NCI-H2196 treated with DMSO at 0.1 percent for 48 hours (cell line): ENCODE measurements around the gene TRAF3.
A peak's percentile ranks its signal among the peaks of the same experiment; 100 is the strongest.

Experiments
- DNase-seq: peaks from one replicate; lab custom pipeline; 2025; ENCODE audit not compliant: unreplicated experiment; lab: John Stamatoyannopoulos, UW

The TRAF3 gene

GRCh38 chr14:102775855-102776760 lies 1.1 kb upstream of the TRAF3 start:
- DNase-seq: no peak

DNA sequence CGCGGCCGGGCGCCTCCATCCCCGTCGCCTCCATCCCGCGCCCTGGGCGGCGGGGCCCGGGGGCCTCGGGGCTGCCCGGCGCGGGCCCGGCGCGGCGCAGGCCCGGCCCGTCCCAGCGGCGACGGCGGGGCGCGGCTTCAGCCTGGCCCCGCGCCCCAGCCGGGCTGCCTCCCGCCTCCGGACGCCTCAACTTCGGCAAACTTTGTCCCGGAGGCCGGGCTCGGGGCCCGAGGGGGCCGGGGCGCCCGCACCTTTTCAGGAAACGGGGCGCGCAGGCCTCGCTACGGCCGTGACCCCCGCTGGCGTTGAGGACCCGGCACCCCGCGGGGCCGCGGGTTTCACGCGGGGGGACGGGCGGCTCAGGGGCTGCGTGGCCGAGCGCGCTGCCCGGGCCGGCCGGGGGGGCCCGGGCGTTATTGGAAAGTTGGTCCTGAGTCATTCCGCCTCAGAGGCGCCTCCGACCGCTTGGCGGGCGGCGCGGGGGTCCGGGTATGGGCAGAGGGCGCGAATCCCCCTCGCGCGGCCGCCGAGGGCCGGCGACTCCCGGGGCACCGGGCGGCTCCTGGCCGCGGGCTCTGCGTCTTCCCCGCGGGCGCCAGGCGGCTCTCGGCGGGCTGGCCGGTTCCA lies 575 bp downstream of the TRAF3 start:
- DNase-seq: no peak

GRCh38 chr14:102778338-102779083 lies 1.3 kb downstream of the TRAF3 start:
- DNase-seq: no peak

- DNase-seq: no peak
Measured at GRCh38 chr14:102779084-102779462, 1.8 kb downstream of the TRAF3 start.

DNA sequence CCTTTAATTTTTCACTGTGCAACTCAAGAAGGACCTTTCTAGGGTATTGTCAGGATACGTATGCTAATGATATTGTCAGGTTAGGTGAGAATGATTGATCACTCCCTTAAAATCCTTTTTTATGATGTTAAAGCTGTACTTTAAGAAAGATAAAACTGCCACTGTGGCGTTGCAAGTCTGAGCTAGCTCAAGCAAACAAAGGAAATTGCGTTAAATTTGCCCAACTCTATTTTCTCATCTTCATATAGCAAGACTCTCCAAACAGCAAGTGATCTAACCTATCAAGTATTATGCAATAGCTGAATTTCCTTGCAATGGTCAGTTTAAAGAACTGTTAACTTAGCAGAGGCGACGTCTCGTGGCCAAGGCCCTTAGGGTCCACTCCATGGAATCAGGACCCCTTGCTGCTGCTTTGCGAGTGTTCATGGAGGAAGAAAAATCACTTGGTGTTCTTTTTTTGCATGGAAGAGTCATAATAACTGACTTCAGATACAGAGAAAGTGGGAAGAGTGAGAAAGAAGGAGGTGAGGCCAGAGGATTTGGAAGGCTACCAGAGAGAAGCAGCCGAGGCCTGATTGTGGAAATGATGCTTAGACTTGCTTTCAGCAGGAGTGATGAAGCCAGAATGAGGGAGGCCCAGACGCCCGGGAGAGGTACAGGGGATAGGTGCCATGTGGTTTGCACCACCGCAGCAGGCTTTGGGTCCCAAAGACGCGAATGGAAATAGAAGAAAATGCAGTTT lies 2.5 kb downstream of the TRAF3 start:
- DNase-seq: no peak

DNA sequence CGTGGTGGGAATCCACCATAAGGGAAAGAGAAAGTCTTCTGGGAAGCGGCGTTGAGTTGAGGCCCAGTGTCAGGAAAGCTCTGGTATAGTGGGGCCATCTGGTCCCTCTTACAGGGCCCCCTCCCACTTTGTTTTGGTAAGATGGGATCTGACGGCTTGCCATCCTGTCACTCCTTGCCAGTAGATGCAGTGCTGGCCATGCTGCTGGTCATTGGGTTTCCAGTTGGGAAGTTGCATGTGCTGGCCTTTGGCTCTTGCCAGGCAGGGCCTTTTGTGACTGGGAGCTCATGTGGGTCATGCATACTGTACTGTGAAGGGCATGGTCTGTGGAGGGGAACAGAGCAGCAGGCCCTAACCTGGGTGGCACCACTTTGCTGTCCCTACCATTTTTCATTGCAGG lies 3.8 kb downstream of the TRAF3 start:
- DNase-seq: no peak

GRCh38 chr14:102782974-102783373 lies 5.7 kb downstream of the TRAF3 start:
- DNase-seq: no peak

GRCh38 chr14:102784892-102785594 lies 7.8 kb downstream of the TRAF3 start:
- DNase-seq: no peak

DNA sequence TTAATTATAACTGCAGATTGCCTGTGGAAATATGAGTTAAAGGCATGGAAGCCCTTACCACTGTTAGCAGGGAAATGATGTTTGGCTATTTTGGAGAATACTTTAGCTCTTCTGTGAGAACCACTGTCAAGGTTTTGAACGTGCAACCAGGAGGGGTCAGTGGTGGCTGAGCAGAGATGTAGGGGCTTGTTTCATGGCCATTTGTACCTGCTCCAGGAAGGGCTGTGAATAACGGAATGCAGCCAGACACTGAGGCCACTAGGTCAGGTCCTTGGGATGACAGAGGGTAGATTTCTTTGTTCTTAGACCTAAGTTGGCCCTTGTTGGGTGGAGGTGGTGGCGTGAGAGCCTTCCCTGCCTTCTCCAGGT lies 8.3 kb downstream of the TRAF3 start:
- DNase-seq: no peak

DNA sequence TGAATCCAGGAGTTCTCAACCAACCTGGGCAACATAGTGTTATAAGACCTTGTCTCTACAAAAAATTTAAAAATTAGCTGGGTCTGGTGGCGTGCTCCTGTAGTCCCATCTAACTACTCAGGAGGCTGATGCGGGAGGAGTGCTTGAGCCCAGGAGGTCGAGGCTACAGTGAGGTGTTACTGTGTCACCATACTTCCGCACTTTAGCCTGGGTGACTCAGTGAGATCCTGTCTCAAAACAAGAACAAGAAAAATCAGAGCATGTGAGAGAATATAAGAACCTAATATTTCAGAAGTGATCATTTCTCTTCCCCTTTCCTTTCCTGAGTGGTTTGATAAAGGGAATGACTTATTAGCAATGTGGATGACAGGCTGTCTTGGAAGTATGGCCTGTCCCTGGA lies 9.5 kb downstream of the TRAF3 start:
- no peak for DNase-seq

- DNase-seq: no peak
Measured at GRCh38 chr14:102789349-102789748, 12.1 kb downstream of the TRAF3 start.

DNA sequence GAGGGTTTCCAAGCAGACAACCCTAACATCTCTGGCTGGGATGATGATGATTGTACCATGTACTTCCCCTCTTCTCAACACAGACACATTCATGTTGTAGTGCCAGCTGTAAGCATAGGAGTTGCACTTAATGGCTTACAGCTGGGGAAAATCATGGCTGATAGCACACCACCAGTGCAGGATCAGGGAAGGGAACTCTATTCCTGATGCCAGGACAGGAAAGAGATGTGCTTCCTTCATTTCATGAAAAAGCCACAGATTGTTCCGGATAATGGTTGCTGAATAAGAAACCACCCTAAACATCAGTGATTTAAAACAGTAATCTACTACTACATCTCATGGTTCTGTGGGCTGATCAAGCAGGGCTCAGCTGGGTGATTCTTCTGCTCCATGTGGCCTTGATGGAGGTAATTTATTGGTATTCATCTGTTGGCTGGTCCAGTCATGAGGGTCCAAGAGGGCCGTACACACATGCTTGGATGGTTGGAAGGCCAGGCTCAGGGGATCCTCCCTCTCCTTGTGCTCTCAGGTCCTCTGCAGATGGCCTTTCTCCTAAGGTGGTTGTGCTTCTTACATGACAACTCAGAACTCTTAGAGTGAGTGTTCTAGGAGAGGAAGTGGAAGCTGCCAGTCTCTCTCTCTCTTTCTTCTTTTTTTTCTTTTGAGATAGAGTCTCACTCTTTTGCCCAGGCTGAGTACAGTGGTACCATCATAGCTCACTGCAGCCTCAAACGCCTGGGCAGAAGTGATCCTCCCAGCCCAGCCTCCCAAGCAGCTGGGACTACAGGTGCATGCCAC lies 16.5 kb downstream of the TRAF3 start:
- DNase-seq: no peak

DNA sequence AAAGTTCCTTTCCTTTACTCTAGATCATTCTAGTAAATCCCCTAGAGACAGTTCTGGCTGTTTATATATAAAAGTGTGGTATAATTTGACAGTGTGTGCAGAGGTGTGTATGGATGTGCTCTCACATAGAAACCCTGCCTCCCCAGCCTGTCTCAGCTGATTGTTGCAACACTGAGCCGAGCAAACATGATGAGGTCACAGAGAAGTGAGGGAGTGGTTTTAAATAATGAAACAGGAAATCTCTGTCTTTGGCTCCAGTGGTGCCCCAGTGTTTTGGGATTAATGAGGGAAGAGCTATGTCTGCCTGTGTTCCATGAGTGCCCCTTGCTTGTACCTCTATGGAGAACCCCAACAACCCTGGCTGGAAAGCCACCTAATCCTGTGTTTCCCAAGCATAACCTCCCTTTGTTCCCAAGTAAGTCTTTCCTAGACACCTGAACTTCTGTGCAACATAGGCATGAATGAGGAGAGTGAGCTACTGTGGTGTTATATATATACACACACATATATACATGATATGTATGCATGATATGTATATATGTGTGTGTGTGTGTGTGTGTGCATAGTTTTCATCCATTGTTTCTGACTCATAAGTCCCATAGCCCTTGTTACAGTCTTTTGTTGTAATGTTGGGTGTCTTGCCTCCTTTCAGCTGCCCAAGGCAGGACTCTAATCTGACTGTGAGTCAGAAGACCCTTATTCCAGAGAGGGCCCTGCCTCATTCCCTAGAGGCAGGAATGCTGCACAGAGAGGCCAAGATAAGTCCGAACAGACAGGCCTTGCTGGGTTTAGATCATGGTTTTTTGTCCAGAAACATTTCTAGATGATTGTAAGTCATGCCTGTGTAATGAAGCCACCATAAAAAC lies 18.0 kb downstream of the TRAF3 start:
- peak; percentile 34 for DNase-seq

DNA sequence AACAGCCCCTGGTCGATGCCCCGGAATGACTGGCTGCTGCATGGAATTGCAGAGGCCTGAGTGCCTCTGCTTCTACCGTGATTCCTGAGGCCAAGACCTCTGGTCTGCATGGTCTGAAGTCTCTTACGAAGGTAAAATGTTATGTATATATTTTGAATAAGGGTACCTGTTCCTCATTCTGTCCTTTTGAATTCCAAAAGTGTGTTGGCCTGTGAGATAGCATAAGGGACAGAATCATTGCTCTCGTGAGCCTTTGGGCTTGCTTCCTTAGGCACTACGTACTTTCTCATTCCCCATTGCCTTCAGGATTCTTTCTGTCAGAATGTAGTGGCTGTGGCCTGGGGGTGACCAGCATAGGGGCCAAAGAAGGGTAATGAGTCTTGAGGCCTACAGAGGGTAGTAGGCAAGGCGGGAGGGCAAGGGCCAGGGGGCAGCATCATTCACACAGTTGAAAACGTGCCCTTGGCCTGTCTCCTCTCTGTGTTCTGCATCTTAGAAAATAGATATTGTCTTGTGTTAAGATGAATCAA lies 19.5 kb downstream of the TRAF3 start:
- no peak for DNase-seq

DNA sequence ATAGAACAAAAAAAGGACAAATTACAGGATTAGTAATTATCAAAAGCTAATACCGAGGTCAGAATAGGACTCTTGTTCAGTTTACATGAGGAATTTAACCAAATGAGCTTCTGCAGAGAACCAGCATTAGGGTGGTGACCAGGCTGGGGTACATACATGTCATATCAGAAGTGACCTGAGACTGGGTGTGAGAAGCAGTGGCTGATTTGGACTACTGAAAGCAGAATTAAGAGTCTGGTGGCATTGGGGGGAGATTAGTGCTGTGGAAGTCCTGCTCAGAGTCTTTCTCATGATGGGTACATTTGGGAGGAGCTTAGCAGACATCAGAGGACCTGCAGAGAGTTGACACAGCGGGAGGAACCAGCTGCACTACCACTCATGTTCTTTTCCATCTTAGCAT lies 21.7 kb downstream of the TRAF3 start:
- DNase-seq: no peak

DNA sequence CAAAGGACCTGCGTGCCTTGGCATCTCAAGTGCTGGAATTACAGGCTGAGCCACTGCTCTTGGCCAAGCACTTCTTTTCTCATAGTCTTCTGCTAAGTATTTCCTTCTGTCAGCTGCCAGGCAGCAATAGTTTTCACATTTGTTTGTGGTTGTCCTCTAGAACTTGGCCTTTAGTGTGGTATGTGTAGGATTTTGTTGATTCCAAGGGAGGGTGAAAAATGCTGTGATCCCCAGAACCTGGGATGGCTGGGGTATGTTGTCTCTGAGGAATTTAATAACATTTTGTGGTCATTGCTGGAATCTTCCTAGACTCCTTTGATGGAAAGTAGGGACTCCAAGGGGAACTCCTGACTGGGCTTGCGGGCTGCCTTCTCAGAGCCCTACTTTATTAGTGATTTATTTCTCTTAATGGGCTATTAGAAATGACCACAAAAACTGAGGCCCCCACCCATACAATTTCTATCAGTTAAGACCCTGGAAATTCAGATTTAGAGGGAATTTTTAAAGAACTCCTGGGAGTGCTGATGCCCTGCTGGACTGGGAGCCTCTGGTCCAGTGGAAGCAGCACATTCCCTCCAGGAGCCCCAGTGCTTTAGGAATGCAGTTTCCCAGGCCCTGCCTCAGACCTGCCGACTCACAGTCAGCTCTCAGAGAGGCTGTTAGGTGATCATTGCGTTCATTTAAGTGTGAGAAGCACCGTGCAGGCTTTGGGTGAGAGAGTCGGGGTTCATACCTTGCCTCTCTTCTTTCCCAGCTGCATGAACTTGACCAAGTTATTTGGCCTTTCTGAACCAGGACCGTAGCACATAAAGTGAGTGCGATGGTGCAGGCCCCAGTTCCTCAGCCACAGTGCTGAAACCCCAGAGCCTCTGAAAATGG lies 22.7 kb downstream of the TRAF3 start:
- DNase-seq: no peak

- DNase-seq: no peak
Measured at GRCh38 chr14:102802834-102803523, 25.7 kb downstream of the TRAF3 start.
